NCI-H2107 (cell line): ENCODE measurements around the gene MAPK8IP2.
"Not testable (repeated sequence)": the region's sequence is repeated elsewhere in the genome, so short reads cannot be mapped to it uniquely, and the experiment has no call there.

Experiments used
- DNase-seq: peaks from one replicate; lab custom pipeline; 2025; lab: John Stamatoyannopoulos, UW

MAPK8IP2 gene

DNA sequence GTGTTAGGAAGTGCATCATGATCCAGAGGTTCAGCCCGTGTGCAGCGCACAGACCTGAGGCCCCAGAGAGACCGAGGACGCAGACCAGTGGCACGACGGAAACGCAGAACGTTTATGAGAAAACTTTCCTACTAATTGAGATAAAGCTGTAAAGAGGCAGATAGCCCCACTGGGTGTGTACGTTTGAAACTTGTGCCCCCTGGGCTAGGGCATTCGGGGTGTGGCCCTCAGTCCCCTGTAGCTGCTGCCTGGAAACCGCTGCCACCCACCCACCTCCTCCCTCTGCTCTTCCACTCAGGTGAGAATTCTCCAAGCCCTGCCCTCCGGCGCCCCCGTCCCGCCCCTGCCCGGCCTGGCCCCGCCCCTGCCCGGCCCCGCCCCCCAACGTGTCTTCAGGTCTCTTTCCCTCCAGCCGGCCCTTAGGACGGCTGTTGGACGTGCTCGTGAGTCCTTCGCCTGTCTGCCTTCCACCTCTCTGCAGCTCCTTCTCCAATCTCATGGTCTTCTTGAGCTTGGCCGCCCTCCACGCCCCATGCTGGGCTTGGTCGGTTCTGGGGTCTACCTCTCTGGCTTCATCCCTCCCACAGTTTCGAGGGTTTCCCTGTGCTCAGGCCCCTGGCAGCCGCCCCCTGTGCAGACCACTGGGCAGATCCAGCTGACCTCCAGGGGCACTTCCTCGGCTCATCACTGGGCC is 12.1 kb downstream of the MAPK8IP2 start:
- DNase-seq = no peak

DNA sequence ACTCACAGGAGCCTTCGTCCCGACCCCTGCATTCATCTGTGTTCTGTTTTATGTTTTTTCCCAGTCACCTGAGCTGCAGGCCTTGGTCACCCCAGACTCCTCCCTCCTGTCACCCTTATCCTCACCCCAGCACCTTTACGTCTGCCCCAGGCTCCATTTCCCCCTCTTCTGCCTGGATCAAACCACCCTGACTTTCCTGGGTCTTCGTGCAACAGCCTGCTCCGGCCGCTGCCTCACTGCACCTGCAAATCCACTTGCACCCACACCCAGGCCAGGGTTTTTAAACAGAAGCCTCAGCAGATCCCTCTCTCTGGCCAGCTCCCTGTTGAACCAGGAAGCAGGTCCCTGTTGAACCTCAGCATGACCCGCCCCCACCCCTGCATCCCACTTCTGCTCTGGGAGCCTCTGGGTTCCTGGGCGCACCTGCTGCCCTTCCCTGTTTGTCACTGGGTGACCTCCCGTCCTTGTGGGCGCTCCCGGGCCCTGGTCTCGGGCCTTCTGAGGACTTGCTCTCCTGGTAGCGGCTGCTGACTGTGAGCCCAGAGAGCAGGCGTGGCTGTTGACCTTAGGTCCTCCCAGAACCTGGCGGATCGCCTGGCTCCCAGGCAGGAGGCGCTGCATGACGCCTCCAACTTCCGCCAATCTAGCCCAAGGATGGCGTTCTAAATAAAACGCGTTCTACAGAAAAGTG is 12.8 kb downstream of the MAPK8IP2 start:
- no peak for DNase-seq

DNA sequence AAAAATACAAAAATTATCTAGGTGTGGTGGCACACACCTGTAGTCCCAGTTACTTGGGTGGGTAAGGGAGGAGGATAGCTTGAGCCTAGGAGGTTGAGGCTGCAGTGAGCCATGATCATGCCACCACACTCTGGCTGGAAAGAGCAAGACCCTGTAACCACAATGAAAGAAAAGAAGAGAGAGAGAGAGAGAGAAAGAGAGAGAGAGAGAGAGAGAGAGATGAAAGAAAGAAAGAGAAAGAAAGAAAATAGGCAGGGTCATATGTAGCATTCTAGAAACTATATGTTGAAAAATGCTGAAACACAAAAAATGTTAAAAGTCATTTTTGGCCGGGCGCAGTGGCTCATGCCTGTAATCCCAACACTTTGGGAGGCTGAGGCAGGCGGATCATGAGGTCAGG is 13.7 kb downstream of the MAPK8IP2 start:
- DNase-seq = not testable (repeated sequence)

DNA sequence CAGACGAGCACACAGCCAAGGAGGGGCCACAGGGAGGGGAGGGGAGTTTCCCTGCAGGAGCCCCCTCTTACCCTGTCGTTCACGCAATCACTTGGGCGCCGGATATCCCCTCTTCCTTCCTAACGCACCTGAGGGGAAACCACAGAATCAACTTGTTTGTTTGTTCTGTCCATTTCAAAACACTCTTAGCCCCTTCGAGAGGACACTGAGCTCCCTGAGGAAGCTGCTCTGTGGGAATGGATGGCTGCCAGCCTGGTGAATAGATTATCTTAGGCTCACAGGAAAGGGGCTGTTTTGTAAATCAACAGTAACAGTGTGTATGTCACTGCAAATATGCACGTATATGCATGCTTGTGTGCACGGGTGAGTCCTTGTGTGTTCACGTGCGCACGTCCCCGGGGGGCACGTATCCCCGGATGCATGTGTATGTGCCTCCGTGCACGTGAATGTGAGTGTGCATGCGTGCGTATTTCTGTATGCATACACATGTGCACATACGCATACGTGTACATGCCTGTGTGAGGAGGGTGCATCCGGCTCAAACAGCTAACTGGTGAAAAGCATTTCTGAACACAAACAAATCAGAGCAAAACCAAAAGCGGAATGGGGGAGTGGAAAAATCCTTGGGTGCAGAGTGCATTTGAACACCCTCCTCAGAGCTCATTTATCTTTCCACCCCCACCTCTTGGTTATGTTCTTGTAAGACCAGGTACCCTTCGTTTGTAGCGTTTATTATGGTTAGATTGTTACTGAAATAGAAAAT is 20.2 kb downstream of the MAPK8IP2 start:
- no peak for DNase-seq

DNA sequence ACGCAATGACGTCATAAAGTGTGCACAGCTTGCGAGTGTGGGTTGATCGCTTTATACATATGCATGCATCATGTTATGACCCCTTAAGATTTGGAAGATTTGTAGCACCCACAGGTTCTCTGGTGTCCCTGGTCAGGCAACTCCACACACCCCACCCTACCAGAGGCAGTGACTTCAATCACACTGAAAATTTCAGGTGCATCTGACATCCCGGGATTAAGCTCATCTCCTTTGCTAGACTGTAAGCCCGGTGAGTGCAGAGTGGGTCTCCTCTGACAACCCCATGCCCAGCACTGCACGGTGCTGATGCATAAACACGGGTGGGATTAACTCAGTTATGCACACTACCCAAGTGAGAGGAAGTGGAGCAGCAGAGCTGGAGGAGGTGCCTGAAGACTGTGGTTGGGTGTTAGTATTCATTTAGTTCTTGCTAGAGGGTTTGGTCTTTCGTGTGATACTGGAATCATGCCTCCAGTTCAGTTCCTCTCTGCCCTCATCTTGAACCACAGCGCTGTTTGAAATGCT is 20.8 kb downstream of the MAPK8IP2 start:
- no peak for DNase-seq

DNA sequence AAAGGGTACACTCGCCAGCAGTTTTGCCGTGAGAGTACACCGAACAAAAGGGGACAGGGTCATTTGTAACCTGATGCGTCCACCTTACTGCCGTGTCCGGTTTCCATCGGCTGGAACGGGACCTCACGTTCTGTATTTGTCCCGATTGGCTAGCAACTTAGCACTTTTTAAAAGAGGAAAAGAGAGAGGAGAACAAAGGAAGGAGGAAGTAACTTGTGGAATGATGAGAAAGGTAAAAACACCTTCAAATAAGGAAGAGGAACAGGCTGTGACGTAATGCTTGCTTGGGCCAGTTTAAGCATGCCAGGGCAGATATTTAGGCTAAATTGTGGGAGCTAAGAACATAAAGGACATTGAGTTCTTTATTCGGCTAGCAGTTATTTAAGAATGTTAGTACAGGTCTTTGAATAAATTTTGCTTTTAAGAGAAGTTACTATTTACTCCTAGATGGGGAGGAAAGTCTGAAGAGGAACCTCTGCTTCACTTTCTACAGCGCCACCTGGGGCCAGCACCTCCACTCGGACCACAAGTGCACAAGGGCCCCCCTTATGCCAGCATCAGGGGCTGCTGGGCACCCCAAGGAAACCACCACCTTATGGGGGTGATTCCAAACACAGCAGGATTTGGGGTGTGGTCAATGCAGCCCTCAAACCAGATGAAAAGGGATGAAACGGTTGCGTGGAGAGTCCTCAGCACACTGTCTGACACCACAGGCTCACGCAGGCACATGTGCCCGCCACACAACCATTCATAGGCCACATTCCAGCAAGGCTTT is 21.5 kb downstream of the MAPK8IP2 start:
- DNase-seq = no peak

DNA sequence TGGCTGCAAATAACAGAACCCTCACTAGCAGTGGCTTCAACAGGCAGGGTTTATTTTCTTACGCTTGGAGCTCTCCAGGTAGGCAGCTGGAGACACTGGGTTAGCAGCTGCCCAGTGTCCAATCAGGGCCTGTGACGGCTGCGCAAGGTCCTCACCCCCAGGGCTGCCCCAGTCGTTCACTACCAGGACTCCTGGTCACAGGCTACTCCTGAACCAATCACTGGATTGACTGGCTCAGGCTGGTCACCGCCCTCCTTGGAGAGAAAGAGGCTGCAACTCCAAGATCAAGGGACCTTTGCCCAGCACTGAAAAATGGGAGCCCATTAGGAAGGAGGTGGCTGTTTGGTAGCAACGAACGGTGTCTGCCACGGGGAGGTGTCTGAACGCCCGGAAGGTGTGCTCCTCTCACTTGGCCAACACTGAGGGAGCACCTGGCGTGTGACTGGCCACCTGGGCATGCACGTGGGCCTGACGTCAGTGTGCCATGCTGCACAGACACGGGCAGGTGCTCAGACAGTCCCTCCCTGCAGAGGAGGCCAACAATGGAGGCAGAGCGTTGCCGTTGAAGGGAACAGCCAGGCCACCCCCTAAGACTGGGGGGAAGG is 22.2 kb downstream of the MAPK8IP2 start:
- DNase-seq = no peak

DNA sequence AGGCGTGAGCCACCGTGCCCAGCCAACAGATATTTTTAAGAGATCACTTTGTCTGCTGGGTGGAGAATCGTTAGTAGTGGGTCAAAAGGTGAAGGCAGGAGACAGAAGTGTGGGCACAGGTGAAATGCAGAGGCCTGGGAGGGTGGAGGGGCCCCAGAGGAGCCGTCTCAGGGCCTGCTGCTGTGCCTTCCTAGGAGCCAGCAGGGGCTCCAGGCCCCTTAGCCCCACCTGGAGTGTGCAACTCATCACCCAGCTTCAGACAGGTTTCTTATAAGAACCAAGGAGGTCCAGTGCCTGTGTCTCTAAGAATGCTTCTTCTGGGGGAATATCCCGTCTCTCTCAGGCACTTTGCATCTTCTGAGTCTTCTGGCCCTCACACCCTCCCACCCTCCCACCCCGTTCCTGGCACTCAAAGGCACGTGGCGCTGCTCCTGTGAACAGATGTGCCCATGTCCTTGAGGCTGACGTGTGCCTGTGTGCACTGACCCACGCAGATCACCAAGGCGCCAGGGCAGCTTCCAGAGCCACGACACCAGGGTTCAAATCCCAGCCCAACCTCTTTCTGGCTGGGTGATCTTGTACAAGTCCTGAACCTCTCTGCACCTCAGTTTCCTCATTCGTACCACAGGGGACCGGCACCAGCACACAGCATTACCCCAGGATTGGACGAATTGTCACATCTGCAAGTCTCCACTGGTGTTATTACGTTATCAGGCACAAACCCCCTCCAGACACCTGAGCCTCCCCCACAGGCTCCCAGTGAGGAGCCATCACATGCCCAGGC is 23.9 kb downstream of the MAPK8IP2 start:
- DNase-seq = no peak

DNA sequence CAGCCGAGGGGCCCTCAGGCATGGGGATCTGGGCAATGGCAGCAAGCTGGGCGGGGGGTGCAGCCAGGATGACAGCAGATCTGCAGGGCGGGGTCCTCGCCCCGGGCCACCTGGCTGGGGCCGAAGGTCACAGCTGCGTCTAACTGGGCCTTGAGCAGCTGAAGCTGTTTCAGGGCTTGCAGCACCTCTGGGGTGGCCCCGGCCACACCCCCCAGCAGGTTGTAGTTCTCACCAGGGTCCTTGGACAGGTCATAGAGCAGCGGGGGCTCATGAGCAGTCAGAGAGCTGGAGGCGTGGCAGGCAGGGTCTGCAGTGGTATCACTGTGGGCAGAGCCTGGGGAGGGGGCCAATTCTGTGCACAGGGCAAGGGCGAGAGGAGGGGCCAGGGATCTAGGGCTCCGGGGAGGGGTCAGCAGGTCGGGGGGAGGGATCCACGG is 24.6 kb downstream of the MAPK8IP2 start:
- DNase-seq = no peak

DNA sequence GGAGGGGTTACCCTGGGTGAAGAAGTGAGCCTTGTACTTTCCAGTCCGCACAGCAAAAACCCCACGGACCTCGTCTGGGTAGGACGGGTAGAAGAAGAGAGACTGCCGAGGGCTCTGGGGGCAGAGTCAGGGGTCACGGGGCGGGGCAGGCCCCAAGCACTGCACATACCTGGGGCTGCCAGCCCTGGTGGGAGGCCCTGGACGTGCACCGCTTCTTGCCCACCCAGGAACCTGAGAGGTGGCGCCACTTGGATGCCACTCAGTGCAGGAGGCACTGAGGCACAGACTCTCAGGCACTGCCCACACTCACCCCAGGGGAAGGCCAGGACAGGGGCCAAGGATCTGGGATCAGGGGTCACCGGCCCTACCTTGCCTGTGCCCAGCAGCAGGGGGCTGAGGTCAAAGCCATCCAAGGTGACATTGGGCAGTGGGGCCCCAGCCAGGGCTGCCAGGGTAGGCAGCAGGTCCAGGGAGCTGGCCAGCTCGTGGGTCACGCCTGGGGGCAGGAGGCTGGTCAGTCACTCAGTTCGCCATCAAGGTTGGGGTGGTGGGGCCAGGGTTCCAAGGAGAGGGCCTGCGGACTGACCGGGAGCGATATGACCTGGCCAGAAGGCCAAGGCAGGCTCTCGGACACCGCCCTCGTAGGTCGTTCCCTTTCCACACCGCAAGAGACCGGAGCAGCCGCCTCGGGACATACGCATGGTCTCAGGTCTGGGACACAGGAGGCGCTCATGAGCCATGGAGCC is 25.1 kb downstream of the MAPK8IP2 start:
- DNase-seq = no peak

DNA sequence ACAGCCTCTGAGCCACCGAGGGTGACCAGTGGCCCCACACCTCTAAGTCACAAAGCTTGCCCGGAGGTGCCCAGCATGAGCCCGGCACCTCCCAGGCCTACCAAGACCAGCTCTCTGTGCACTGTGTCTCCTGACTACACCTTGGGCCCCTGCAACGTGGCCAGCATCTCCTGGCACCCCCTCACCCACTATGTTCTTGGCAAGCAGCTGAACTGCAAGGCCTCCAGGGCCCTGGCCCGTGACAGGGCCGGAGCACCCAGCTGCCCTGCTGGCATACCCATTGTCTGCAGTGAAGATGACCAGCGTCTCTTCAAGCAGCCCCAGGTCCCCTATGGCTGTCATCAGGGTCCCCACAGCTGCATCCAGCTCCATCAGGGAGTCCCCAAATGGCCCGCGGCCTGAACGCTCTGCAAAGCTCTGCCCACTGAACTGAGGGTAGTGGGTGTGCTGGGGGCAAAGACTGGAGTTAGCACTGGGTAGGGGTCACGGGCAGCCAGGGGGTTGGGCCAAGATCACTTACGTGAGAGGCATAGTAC is 25.8 kb downstream of the MAPK8IP2 start:
- DNase-seq = no peak

DNA sequence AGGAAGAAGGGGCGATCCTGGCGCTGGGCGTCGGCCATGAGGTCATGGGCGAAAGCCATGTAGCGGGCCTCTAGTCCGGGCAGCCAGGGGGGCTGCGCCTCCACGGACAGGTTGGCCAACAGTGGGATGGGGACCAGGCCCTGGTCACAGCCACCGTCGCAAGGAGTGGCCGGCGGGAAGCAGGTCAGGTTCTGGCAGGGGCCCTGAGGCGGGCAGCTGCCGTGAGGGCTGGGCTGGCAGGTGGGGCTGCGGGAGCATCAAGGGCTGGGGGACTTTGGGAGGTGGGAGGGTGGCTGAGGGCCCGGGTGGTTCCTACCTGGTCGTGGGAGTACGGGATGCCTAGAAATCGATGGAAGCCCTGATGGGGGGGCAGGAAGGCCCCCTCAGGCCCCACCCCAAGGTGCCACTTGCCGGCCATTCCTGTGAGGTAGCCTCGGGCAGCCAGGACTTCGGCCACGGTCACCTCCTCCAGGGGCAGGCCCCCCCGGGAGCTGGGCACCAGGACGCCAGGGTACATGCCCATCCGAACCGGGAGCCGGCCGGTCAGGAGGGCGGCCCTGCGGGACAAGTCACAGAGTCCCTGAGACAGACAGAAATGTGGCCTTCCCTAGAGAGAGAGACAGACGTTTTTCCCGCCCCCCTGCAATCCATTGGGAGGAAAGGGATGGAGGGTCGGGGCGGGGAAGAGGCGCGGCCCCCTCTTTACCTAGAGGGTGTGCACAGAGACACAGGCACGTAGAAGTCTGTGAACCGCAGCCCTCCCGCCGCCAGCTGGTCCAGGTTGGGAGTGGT is 26.5 kb downstream of the MAPK8IP2 start:
- no peak for DNase-seq

DNA sequence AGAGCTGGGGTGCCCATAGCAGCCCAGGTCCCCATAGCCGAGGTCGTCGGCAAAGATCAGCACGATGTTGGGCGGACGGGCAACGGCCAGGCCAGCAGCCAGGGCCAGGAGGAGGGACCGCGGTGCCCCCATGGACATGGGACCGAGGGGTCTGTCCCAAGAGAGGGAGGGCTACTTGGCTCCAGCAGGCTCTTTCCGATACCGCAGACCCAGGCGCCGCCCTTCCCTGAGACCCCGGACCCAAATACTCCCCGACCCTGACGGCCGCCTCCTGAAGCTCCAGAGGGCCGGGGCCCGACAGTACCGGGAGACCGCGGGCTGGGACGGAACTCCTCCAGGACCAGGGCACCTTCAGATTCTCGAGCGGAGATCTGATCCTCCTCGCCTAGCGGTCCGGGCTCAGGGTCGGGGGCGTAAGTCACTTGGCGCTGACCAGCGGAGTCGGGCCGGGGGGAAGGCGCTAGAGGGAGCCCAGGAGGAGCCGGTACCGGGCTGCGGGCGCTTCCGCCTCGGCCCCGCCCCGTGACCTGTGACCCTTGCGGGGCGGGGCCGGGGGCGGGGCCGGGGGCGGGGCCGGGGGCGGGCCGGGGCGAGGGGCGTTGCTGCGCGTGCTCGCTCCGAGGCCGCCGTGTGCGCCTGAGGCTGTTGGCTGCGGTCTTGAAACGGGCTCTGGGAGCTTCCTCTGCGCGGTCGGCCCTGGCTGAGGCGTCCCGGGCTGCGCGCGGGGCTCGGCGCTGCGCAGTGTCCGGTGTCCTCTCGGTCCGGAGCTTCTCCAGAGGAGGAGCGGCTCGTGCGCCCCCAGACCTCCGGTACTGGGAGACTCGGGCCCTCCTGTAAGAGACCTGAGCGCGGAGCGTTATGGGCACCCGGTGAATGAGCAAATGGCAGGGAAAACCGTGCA is 27.3 kb downstream of the MAPK8IP2 start, which contains the start of gene ARSA:
ARSA (minus strand) TSS at position 511 of the 901 bp plus-strand sequence; CDS start at position 138, 373 bp downstream.
- DNase-seq = peak; percentile 57

DNA sequence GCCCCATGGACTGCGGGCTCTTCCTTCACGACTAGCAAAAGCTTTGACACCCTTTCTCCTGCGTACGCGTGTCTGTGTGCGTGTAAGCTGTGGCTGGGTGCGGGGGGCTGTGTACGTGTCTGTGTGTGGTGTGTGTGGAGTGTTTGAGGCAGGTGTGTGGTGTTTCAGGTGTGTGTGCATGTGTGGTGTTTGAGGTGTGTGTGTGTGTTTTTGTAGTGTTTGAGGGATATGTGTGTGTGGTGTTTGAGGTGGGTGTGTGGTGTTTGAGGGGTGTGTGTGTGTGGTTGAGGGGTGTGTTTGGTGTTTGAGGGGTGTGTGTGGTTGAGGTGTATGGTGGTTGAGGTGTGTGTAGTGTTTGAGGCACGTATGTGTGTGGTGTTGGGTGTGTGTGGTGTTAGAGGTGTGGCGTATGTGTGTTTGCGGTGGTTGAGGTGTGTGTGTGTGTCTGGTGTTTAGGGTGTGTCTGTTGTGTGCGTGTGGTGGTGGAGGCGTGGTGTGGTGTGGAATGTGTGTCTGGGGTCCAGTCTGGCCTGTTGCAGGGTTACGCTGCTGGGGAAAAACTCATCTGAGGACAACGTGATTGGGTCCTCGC is 28.0 kb downstream of the MAPK8IP2 start:
- no peak for DNase-seq

DNA sequence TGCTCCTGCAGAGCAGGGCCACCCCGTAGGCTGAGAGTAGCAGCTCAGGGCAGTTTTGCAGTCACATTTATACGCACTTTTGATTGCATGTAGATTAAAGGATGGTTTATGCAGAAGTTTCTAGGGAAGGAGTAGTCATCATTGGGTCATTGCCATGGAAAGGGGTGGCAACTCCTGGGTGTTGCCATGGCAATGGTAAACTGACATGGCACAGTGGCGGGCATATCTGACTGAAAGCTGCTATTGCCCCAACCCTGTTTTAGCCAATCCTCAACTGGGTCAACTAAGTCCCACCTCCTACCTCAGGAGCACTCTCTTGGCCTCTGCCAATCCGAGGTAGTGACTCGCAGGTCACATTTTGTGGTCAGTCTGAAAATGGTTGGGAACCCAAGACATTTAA is 29.8 kb downstream of the MAPK8IP2 start:
- DNase-seq = no peak

DNA sequence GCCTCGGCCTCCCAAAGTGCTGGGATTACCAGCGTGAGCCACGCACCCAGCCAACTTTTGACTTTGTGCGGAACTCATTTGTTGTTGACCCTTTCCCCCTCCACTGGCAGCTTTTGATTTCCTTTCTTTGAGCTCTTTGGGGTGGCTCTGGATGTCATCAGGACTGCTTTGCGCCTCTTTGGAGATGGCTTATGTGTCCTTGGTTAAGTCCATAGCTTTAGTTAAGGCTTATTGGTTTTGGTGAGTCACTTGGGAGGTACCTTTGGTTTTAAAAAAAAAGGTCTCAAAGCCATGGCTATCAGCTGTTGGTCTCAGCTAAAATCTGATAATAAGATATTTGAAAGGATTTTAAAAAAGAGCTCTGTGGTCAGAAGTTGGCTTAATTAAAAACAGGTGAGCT is 32.5 kb downstream of the MAPK8IP2 start:
- no peak for DNase-seq

DNA sequence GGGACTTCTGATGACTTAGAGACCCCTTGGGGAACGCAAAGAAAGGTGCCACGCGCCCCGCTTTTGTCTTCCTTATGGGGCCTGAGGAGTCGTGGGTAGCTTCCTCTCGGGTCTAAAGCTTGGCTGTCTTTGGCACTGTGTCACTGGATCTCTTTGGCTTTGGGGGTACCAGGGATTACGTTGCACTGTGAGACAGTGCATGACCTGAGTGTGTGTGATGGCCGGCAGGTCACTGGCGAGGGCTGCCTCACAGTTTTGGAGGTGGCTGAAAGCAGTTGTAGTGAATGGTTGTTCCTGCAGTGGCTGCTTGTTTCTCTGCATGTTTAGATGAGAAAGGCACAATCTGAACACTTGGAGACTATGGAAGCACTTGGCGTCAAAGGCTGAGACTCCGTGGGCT is 33.2 kb downstream of the MAPK8IP2 start:
- no peak for DNase-seq
